AG08396 (cell line): Measurements from ENCODE around the gene CDH26.
A peak's percentile ranks its signal among the peaks of the same experiment; 100 is the strongest.
"Not testable (repeated sequence)": the region's sequence is repeated elsewhere in the genome, so short reads cannot be mapped to it uniquely, and the experiment has no call there.

ENCODE experiments used
- DNase-seq: peaks from one replicate; pipeline ENCODE4 v3.0.0; 2012; ENCODE audit warnings: low spot score, mixed read lengths

The CDH26 gene

DNA sequence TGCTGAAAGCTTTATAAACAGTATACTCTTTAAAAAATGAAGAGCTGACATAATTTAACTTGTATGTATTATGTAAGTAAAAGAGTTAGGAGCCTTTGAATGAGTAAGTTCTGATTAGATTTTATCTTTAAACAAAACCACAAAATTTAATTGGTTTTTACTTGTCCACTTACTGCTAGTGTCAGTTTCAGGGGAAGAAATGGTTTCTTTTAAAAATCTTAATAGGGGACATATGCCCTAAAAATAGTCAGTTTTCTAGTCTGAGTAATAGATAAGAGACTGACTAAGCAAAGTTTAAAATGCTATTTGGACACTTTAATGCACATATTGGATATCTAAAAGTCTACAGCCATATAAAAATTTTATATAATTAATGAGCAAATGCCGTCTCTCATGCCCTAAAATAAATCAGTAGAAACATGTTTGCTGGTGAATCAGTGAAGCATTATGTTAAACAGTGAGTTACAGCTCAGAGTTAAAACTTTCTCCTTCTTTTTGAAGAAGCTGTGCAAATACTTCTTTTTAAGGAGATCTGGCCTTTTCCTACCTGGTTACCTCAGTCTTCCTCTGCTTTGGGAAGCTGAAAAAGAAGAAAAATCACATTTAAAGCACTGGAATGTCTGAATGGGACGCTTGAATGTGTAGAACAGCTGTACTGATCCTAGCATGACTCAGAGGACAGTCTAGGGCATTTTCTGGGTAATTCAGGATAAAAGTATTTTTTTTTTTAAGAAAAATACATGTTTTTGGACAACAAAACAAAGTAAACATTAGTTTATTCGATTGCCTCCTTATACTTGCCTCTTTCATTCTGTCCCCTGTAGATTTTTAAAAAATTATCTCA, 55.3 kb downstream of the CDH26 start:
- no peak for DNase-seq

DNA sequence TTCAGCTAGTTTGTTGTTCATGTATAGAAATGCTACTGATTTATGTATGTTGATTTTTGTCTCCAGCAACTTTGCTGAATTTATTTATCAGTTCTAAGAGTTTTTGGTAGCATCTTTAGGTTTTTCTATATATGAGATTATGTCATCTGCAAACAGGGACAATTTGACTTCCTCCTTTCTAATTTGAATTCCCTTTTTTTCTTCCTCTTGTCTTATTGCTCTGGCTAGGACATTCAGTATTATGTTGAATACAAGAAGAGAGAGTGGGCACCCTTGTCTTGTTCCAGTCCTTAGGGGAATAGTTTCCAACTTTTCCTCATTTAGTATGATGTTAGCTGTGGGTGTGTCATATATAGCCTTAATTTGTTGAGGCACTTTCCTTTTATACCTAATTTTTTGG, 58.2 kb downstream of the CDH26 start:
- DNase-seq, result no peak

DNA sequence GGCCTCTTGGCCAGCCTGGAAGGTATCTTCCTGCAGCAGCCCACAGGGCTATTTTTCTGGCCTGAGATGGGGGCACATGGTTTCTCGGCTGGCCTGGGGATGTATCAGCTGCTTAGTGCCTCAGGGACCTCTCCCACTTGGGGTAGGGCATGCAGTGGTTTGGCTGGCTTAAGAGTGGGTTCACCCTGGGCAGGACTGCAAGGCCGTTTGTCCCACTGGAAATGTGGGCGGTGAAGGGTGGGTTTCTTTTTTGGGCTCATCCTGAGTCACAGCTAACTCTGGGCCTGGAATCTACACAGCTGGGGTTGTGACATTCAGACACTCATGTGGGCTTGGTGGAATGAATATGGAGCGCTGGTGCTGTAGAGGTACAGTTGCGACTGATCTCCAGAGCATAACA, 62.0 kb downstream of the CDH26 start:
- no peak for DNase-seq

DNA sequence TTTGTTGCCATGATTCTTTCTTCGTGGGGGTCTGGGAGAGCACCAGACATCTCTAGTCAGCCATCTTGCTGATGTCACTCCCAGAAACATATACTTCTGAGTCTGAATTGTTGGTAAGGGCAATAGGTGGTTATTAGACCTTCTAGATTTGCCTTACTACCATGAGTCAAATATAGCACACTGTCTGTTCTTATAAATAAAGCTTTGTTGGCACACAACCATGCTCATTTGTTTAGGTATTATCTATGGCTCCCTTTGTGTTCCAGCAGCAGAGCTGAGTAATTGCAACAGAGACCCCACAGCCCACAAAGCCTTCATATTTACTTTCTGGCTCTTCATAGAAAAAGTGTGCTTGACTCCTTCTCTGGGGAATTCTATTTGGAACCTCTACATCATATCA, 62.9 kb downstream of the CDH26 start:
- DNase-seq, result no peak

DNA sequence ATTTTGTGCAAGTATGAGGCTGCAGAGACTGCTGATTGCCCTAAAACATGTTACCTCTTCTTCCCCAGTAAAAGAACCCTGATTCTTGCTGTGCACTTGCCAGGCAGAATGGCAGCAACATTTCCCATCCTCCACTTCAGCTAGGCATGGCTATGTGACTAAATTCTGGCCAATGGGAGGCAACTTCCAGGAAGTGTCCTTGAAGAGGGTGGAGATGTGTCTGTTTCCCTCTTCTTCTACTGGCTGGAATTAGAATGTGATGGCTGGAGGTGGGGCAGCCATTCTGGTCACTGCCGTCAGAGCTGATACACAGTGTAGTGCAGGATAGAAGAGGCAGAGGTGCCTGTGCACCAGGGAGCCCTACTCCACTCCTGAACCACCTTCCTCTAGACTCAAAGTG, 64.6 kb downstream of the CDH26 start:
- DNase-seq, result no peak

DNA sequence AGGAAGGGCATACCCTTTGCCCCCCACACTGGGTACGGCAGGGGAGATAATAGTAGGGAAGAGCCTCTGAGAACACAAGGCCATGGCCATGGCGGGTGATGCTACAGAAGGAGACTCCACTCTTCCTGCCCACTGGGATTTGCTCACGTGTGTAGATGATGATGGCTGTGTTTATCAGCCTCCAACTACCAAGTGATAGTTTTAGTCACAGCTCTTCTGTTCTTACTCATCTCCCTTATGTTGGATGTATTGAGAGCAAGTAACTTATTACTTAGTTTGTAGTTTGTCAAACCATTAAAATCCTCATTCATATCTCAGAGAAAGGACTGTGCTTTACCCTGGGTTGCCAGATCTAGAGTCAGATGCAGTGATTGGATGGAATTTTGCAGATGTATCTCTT, 66.0 kb downstream of the CDH26 start:
- no peak for DNase-seq

DNA sequence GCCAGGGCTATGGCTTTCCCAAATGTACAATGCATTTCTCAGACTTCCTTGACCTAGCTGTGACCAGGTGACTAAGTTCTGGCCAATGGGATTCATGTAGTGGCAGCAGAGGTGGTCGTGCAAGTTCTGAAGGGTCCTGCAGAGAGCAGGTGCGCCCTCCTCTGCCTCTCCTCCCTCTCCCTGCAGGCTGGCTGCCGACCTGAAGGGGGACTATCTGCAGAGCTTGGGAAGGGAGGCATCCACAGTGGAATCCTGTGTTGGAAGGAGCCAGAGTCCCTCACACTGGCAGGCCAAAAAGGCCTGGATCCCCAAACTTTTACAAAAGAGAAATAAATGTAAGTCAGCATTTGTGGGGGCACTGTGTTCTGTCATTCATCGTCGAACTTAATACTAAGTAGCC, 66.6 kb downstream of the CDH26 start:
- DNase-seq, result no peak

DNA sequence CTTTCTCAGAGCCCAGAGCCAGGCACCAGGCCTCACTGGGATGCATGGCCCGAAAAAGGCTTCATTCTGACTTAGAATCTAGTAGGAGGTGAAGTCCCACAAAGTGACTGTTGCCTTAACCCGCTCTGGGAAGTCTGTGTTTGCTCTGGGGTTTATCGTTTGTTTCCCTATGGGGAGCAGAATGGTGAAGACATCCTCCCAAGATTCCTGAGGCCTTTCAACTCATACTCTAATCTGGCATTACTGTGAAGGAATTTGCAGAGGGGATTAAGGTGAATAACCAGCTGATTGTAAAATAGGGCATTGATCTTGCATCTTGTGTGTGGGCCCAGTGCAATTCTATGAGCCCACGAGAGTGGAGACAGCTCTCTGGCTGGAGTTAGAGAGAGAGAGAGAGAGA, 67.8 kb downstream of the CDH26 start:
- DNase-seq, result no peak

DNA sequence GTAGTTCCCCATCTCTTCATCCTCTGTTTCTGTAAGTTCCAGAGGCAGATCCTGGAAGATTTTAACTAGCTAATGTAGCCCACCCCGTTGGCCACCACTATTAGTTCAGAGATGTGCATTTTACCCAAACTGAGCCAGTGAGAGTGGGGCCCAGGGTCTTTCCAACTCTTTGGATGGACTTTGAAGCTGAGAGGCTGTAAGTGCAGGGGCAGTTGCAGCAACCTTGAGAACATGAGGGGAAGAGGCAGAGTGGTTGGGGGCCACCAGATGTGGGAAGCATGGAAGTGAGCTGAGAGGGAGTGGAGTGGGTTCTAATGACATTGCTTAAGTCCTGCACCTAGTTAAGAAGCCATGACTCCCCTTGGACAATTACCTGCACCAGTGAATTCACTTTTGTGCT, 72.2 kb downstream of the CDH26 start:
- no peak for DNase-seq

DNA sequence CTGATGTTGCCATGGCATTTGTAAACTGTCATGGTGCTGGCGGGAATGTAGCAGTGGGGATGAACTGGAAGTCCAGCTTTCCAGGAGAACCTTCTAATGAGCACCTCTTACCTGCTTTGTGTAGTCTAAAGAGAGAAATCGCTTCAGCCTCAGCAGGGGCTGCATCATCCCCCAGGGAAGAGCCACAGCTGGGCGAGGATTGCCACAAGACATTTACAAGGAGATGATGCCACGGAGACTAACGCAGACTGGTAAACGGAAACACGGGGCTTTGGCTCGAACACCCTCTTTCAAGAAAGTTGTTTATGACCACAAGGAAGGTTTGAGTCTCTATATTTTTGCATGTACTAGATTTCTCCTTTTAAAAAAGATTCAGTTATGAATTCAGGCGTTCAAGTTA, 72.9 kb downstream of the CDH26 start:
- no peak for DNase-seq

DNA sequence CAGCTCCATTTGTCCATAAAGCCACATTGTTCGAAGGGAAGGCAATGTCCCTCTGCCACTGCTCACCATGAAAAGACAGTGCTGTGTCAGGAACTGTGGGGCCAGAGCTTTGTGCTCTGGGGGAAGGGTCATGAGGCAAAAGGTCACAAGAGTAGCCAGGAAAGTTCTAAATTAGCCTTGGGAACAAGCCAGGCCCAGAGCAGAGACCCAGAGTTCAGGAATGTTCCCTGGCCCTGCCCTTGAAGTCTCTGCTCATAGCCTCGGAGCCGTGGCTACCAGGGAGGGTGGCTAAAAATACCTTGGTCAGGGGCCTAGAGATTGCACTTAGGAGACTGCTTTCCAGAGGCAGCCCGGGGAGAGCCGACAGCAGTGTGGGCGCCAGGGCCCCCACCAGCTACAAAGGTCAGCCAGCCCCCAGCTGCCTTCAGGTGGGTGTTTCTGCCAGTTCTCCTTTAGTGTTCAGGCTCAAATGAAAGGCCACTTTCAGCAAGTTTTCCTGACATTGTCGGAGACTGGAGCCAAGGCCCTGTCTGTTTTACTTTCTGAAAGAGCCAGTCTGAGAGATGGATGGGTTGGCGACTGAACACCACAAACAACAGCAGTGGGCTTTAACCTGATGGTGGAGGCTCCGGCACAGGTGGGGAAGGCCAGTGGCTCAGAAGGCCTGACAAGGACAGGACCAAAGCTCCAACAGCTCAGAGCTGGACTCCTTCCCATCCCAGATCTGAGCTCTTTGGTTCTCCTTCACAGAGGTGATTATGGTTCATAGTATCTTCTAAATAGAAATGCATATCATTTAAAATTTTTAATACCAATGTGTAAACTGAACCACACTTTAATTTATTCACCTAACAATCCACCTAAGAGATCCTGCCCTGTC, 76.2 kb downstream of the CDH26 start:
- DNase-seq, result no peak

DNA sequence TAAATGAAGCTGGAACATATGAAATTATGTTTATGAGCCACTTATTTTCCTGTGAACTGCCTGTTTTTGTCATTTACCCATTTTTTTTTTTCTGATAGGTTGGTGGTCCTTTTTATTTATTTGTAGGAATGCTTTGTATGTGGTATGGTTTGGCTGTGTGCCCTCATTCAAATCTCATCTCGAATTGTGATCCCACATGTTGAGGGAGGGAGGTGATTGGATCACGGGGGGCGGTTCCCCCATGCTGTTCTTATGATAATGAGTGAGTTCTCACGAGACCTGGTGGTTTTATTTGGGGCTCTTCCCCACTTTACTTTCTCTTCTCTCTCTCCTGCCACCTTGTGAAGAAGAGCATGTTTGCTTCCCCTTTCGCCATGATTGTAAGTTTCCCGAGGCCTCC, 77.3 kb downstream of the CDH26 start:
- DNase-seq, result no peak

DNA sequence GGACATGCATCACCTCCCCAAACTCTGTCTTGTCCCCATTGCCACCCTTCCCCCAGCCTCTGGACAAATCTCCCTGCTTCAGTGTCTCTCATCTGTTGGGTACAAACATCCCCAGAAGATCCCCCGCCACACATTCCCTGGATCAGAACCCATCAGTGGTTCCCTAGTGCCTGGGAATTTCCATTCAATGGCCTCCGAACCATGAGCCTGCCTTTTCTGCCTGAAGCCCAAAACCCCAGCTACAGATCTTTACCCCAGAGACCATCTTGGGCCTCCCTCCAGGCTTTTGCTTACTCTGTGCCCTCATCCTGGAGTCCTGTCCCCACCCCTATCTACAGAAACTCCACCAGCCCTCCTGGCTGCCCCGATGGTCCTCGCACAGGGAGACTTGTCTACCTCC, 78.1 kb downstream of the CDH26 start:
- DNase-seq, result no peak

DNA sequence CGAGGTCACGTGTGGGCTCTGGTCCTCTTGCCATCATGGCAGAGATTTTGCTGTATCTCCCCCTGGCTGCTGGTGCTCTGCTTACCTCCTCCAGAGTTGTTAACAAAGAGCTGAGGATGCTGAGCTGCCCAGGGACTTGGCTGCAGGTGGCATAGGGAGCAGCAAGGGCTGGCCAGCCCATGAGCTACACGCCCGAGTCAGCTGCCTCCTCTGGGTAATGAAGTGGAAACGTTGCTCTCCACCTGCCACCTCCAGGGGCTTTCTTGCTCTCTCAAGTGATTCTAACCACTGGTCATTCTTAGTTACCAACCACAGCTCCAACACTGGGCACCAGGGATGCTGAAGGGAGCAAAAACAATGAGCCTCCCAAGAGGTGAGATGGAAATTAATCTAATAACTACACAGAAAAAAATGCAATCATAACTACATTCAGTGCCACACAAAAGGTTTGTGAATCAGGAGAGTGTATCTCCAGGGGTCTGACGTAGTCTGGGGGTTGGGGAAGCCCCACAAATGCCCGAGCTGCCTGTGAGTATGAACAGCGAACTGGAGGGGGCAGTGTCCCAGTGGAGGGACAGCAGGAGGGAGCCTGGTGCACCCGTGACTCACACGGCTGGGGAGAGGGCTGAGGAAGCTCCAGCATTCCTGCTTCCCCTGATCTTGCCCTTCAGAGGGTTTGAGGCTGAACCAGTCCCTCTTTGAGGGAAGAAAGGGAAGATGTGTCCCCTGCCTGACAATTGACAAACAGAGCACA, 78.7 kb downstream of the CDH26 start:
- peak; percentile 59 for DNase-seq

DNA sequence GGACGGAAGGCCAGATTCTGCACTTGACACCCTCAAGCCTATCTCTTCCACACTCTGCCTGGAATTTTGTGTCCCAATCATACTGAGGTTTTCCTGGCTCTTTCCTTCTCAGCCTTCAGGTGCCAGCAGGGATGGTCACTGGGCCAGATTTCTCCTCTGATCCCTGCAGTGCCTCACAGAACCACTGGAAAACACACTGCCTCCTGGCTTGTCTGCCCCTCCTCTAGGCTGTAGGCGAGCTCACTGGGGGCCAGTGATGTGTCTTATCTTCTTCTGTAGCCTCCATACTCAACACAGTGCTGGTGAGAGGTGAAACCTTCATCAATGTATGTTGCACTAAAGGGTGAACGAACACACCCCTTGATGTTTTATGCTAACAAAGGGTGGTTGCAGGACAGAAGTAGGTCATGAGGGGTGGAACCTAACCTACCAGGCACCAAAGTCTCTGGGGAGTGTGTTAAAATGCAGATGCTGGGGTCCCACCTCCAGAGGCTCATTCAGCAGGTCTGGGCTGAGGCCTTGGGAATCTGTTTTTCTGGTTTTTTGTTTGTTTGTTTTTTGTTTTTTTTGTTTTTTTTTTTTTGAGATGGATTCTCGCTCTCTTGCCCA, 80.3 kb downstream of the CDH26 start:
- no peak for DNase-seq

DNA sequence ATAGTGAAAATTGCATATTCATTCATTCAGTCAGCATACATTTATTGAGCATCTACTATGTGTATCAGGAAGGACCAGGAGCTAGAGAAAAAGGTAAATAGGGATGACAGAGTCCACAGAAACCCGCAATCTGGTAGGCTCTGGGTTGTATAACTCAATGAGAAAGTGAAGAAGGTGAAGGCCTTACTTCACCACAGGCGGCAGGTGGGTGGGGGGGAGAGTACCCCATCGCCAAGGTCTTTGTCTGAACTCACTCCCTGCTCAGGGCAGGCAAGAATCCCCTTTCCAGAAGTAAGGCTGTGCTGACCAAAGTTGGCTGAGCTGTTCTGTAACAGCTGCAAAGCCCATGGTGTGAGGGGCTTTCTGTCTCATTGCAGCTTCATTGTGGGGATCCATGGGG, 81.3 kb downstream of the CDH26 start:
- DNase-seq, result no peak

DNA sequence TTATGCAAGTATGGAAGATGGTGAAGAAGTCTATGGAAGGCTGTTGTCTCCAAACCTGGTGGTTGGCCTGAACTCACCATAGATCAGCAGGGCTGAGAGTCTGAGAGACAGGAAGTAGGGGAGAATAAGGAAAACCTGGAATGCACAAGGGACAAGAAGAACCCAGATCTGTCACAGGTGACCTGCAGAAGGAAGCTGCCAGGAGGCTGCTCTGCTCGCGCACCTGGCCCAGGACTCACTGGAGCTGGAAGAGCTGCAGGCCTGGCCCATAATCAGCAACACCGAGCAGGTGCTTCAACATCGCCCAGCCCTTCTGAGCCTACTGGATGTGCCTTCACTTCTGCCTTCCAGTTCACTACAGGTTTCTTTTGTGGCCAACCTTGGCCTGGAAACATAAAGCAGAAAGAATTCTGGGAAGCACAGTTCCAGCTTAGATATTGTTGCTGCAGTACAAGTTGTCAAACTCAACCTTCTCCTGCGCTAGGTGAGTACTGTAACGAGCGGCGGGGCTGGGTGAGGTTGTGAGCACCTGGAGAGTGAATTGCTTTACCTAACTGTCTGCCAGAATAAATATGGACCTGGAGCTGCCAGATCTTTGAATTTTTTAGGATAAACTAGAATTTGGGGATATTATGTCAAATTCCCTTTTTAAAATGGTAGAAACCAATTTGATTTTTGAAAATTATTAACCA, 82.4 kb downstream of the CDH26 start:
- no peak for DNase-seq

DNA sequence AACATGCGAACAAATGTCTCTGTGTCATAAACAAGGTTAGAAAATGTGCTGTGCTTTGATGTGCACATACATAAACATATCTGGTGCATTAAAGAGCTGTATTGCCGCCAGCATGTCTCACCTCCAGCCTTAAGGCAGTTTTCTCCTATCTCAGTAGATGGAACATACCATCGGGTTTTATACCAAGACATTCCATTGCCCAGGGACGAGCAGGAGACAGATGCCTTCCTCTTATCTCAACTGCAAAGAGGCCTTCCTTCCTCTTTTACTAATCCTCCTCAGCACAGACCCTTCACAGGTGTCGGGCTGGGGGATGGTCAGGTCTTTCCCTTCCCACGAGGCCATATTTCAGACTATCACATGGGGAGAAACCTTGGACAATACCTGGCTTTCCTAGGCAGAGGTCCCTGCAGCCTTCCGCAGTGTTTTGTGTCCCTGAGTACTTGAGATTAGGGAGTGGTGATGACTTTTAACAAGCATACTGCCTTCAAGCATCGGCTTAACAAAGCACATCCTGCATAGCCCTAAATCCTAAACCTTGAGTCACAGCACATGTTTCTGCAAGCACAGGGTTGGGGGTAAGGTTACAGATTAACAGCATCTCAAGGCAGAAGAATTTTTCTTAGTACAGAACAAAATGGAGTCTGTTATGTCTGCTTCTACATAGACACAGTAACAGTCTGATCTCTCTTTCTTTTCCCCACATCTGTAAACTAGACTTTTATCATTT, 83.4 kb downstream of the CDH26 start:
- DNase-seq, result not testable (repeated sequence)

DNA sequence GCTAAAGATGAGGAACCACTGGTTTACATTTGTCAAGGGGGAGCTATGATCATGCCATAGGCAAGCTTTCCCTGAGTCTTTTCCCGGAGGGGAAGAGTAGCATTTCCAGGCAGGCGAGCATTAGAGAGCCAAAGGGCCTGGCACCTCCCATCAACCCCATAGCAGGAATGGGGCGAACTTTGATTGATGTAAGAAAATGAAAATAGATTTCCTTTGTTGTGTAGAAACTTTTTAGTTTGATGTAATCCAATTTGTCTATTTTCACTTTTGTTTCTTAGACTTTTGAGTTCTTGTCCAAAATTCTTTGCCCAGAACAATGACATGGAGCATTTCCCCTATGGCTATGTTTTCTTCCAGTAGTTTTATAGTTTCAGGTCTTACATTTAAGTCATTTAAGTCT, 85.2 kb downstream of the CDH26 start:
- no peak for DNase-seq

DNA sequence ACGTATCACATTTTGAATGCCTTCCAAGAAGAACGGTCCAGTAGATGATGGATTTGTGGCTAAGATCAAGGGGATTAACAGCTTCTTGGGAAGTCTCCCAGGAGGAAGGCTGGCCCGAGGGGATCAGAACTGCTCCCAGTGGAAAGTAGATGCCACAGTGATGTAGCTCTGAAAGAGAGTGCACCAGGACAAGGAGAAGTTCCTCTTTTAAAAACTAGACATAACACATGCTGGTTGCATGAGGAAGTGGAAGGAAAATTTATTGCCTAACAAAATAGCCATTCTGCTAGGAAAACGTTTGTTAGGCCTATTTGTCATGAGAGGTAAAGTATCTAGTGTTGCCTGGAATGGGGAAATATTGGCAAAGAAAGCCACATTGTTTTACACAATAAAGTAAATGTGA, 87.8 kb downstream of the CDH26 start:
- no peak for DNase-seq

DNA sequence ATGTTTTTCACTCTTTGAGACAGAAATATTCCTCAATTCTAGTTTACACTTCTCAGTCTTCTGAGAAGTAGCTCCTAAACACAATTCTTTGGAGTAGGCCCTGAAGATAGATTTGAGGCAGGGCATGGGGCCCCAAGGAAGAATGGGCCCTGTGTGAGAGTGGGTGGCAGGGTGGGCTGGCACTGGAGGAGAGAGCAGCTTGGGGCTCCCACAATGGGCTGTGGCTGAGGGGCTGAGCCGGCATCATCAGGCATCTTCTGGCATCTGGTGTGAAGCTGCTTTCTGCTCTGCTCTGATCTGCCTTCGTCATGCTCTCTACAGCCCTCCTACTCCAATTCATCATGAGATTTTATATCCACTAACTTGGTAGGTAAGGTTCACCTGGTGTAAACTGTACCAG, 88.2 kb downstream of the CDH26 start:
- no peak for DNase-seq
